ENCODE measurements around the gene CGNL1. TPM values are rescaled to one million over a fixed set of nuclear protein-coding genes. Genes with fewer than 3 reads are reported as not detected.

The CGNL1 gene
- total RNA-seq, 1 donor from 2014 or later = 3.5 TPM

- Histone ChIP-seq H3K9me3 (no peaks in the 10 kb centered on the region), H3K4me3 (no peak overlapping the region), H3K27ac (no peak overlapping the region), H3K4me1 (peaks cover 0 to 2% of the 10 kb centered on the region in 2 donors), H3K36me3 (no peaks in the 10 kb centered on the region), H3K27me3 (no peaks in the 10 kb centered on the region)
- DNase-seq (ENCODE audit: low spot score in 2 of 2) = no peak
- intact Hi-C loops (cut with DNase I) = no loop called here
- no peak for TF ChIP-seq CTCF (IDR thresholded peaks at IDR 0.05)
Observed at GRCh38 chr15:57403566-57404325, 27.4 kb downstream of the CGNL1 start.

- Histone ChIP-seq H3K9me3 (no peaks in the 10 kb centered on the region), H3K4me3 (no peak overlapping the region), H3K4me1 (peaks cover 0 to 2% of the 10 kb centered on the region in 2 donors), H3K27me3 (no peaks in the 10 kb centered on the region), H3K27ac (no peak overlapping the region), H3K36me3 (no peaks in the 10 kb centered on the region)
- TF ChIP-seq CTCF (IDR thresholded peaks at IDR 0.05) = no peak
- no peak for DNase-seq (ENCODE audit: low spot score in 2 of 2)
- intact Hi-C loops (cut with DNase I) = no loop called here
Observed at GRCh38 chr15:57405133-57405532, 28.8 kb downstream of the CGNL1 start.

GRCh38 chr15:57406062-57406772 lies 29.9 kb downstream of the CGNL1 start:
- no peak for TF ChIP-seq CTCF (IDR thresholded peaks at IDR 0.05)
- no peak for DNase-seq (ENCODE audit: low spot score in 2 of 2)
- Histone ChIP-seq H3K9me3 (no peaks in the 10 kb centered on the region), H3K4me1 (peaks cover 0 to 2% of the 10 kb centered on the region in 2 donors), H3K36me3 (no peaks in the 10 kb centered on the region), H3K27me3 (no peaks in the 10 kb centered on the region), H3K4me3 (no peak overlapping the region), H3K27ac (no peak overlapping the region)
- intact Hi-C loops (cut with DNase I) = no loop called here

GRCh38 chr15:57410373-57410772 lies 34.1 kb downstream of the CGNL1 start:
- TF ChIP-seq CTCF (IDR thresholded peaks at IDR 0.05) = no peak
- intact Hi-C loops (cut with DNase I) = no loop called here
- no peak overlapping the region for H3K4me3 ChIP-seq
- DNase-seq (ENCODE audit: low spot score in 2 of 2) = no peak
- no peaks in the 10 kb centered on the region for H3K4me1 ChIP-seq
- no peak overlapping the region for H3K27ac ChIP-seq
- no peaks in the 10 kb centered on the region for H3K36me3 ChIP-seq
- no peaks in the 10 kb centered on the region for H3K27me3 ChIP-seq
- H3K9me3 ChIP-seq = no peaks in the 10 kb centered on the region

- intact Hi-C loops (cut with DNase I) = no loop called here
- no peak for TF ChIP-seq CTCF (IDR thresholded peaks at IDR 0.05)
Observed at GRCh38 chr15:57411945-57412768, 35.9 kb downstream of the CGNL1 start.

More at GRCh38 chr15:57411945-57412768, 35.9 kb downstream of the CGNL1 start:
- H3K27me3 ChIP-seq = no peaks in the 10 kb centered on the region
- H3K9me3 ChIP-seq = no peaks in the 10 kb centered on the region
- DNase-seq (ENCODE audit: low spot score in 2 of 2) = no peak
- no peak overlapping the region for H3K27ac ChIP-seq
- no peaks in the 10 kb centered on the region for H3K4me1 ChIP-seq
- H3K36me3 ChIP-seq = no peaks in the 10 kb centered on the region
- H3K4me3 ChIP-seq = no peak overlapping the region
